NCI-H2081 treated with DMSO at 0.1 percent for 48 hours (cell line): ENCODE results near the gene RAB3A.

Experiments
- DNase-seq: peaks from one replicate; lab custom pipeline; 2025; lab: John Stamatoyannopoulos, UW

Gene RAB3A

GRCh38 chr19:18197306-18197705 lies 6.5 kb downstream of the RAB3A start:
- no peak for DNase-seq

DNA sequence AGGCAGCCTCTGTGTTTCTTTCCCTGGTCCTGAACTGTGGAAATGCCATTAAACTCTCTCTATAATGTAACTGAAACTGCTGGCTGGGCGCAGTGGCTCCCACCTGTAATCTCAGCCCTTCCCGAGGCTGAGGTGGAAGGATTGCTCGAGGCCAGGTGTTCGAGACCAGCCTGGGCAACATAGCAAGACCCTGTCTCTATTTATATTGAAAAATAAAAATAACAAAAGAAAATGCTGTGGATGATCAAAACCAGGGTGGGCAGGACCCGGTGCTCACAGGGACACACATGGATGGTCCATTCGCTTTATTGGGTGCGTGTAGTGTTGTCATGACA lies 7.4 kb downstream of the RAB3A start:
- DNase-seq, result no peak

DNA sequence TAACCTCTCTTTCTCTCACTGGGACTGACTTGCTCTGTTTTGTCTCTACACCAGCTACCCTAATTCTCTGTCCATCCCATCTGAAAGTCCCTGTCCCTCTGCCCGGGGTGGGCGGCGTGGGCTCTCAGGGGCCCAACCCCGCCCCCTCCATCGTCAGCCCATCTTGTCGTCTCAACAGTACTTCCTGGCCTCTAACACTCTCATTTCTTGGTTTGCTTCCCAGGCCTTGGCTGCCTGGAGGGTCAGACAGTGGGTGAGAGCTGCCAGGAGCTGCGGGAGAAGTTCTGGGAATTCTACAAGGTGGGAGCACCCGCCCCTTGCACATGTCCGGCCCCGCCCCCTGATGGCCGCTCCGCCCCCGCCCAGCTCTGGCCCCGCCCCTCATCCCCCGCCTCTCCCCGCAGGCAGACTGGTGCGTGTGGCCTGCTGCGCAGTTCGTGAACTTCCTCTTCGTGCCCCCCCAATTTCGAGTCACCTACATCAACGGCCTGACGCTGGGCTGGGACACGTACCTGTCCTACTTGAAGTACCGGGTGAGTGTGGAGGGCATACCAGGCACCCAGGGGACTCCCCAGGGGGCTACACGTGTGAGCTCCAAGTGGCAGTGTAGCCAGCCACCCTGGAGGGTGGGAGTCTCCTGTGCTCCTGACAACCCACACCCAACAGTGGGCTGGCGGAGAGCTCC lies 9.1 kb downstream of the RAB3A start:
- DNase-seq, result no peak

GRCh38 chr19:18194181-18194530 lies 9.7 kb downstream of the RAB3A start:
- no peak for DNase-seq

DNA sequence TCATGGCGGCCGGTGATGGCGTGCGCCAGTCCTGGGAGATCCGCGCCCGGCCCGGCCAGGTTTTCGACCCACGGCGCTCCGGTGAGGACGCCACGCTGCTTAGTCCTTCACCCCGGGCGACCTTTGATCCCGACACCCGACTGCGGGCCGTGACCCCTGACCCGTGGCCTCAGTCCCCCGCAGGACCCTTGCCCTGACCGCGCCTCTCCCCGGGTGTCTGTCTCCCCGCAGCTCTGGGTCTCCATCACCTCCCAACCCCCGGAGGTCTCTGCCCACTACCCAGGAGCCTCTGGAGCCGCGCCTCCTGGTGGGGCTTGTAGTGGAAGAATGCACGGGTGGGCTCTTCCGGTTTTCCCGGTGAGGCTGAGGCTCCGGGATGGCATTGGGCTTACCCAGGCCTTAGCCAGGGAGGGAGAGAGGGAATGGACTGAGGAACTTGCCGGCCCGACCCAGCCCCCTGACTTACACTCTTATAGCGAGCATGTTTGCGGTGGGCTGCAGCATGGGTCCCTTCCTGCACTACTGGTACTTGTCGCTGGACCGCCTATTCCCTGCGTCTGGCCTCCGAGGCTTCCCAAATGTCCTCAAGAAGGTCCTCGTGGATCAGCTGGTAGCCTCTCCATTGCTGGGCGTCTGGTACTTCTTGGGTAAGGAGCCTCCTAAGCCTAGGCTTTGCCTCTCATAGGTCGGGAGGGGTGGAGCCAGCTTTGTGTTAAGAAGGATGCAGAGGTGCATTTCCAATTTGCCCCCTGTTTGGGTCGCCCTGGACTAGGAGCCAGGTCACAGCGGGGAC lies 10.3 kb downstream of the RAB3A start:
- DNase-seq, result no peak

- peak; percentile 99 for DNase-seq
Observed at GRCh38 chr19:18192673-18193387, 11.0 kb downstream of the RAB3A start, which contains the start of gene MPV17L2. MPV17L2 (plus strand) TSS chr19:18193218; CDS start chr19:18193282, 64 bp downstream.

GRCh38 chr19:18191640-18192062 lies 12.2 kb downstream of the RAB3A start:
- no peak for DNase-seq

DNA sequence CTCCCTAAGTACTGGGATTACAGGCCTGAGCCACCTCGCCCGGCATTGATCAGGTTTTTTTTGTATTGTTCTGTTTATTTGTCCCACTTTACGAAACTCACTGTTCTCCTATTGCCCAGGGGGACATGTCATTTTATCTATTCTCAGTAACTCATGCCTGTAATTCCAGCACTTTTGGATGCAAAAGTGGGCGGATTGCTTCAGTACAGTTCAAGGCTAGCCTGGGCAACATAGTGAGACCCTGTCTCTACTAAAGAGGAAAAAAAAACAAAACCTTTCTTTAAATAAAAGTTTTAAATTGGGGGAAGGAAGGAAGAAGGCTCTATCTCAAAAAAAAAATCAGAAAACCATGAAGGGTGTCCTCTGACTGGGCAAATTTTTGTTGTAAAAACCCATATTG lies 13.6 kb downstream of the RAB3A start:
- DNase-seq, result no peak

GRCh38 chr19:18185538-18185937 lies 18.3 kb downstream of the RAB3A start:
- no peak for DNase-seq

DNA sequence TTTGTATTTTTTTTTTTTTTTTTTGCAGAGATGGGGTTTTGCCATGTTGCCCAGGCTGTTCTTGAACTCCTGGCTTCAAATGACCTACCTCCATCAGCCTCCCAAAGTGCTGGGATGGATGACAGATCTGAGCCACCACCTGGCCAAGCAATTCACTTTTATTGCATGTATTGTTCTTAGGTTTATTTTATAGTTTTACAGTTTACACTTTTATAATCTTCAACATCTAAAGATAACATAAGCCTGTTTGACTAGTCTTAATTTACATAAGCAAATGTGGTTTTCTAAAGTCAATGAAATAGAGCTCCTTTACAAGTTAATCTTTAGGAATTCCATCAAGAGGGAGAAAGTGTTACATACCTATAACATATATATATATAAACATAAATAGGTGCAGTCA lies 20.3 kb downstream of the RAB3A start:
- no peak for DNase-seq

- DNase-seq, result no peak
Observed at GRCh38 chr19:18179957-18180356, 23.9 kb downstream of the RAB3A start.

DNA sequence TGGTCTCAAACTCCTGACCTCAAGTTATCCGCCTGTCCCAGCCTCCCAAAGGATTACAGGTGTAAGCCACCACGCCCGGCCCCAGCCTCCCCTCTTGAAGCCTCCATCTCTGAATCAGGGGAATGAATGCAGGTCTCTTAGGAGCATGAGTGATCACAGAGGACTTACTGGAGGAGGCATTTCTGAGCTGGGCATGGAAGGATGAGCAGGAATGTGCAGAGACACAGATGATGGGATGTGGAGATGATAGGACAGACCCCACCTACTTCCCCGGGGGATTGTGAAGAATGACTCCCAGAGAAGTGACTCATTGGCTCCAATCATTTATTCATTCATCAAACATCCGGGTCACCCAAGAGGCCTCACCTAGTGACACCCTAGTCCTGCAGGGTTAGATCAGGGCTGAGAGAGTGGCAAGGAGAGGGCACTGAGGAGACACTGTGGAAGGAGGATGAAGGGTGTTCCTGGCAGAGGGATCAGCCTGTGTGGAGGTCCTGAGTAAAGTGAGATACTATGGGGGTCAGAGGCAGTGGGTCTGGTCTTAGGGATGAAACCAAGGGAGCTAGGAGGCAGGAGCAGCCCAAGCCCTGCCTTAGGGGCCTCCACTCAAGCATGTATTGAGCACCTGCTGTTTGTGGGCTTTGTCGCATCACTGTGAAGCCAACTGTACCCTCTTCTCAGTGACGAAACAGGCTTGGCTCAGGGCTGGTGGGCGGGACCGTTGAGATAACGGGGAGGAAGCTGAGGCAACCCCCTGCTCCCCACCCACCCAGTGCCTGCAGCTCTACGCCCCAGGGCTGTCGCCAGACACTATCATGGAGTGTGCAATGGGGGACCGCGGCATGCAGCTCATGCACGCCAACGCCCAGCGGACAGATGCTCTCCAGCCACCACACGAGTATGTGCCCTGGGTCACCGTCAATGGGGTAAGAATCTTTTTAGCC lies 27.2 kb downstream of the RAB3A start:
- DNase-seq, result no peak

DNA sequence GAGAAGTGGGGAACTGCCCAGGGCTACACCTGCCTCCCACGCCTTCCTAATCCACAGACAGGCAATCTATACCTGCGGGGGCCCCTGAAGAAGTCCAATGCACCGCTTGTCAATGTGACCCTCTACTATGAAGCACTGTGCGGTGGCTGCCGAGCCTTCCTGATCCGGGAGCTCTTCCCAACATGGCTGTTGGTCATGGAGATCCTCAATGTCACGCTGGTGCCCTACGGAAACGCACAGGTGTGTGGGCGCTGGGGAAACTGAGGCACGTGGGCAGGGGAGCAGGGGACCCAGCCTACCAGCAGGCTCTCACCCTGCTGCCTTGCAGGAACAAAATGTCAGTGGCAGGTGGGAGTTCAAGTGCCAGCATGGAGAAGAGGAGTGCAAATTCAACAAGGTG lies 28.9 kb downstream of the RAB3A start:
- DNase-seq, result no peak

- DNase-seq, result no peak
Observed at GRCh38 chr19:18173572-18174288, 30.1 kb downstream of the RAB3A start, which contains the start of gene IFI30. IFI30 (plus strand) TSS chr19:18173813; CDS start chr19:18173842, 29 bp downstream.

GRCh38 chr19:18173054-18173571 lies 30.7 kb downstream of the RAB3A start:
- DNase-seq, result no peak

- no peak for DNase-seq
Observed at GRCh38 chr19:18172331-18173053, 31.4 kb downstream of the RAB3A start.

DNA sequence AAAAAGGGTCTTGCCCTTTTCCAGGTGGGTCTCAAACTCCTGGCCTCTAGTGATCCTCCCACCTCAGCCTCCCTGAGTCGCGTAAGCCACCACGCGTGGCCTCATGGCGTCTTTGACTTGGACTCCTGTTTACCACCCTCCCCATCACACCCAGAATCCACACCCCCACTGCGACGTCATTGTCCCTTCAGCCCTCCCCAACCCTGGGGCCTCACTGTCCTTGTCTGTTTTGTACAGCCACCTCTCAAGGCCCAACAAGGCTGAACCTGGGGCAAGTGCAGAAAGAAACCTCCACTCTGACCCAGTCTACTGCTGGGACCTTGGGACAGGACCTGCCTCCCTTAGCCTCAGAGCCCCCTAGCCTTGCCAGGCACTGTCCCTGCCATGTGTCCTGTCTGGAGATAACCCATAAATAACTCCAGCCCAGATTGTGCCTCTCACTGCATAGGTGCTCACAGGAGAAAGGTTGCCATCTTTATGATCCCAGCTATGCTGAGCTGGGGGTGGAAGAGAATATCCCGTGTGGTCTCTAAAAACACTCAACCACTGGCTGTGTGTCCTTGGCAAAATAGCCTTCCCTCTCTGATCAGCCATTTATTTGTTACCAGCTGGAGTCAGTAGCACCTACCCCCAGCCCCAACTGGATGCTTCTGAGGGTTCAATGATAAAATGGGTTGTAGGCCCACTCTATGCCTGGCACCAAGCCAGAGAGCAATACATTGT lies 32.1 kb downstream of the RAB3A start:
- no peak for DNase-seq

- DNase-seq, result no peak
Observed at GRCh38 chr19:18170714-18171255, 33.1 kb downstream of the RAB3A start.

DNA sequence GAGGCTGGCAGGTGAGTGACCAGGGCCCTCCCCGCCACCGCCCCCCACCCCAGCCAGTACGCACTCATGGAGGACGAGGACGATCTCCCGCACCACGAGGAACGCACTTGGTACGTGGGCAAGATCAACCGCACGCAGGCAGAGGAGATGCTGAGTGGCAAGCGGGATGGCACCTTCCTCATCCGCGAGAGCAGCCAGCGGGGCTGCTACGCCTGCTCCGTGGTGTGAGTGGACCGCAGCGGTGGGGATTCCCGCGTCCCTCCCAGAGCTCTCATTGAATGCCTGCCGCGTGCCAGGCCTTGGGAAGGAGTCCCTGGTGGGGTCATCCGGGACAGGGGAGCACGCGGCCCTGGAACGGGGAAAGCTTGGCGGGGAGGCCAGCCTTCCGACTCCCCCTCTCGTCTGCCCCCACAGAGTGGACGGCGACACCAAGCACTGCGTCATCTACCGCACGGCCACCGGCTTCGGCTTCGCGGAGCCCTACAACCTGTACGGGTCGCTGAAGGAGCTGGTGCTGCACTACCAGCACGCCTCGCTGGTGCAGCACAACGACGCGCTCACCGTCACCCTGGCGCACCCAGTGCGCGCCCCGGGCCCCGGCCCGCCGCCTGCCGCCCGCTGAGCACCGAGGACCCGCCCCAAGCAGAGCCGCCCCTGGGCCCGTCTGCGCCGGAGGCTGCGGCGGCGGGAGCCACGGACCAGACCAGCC lies 35.0 kb downstream of the RAB3A start:
- DNase-seq, result no peak
